ENCODE measurements around the gene BTBD19. TPM values are rescaled to one million over a fixed set of nuclear protein-coding genes. Genes with fewer than 3 reads are reported as not detected.

BTBD19 gene
- total and polyA plus RNA-seq, 9 of the 15 experiments (the other 6 are each of a cell fraction or from before 2014, with no cell fraction given): 0.22 to 2.0 (median 0.95) TPM

DNA sequence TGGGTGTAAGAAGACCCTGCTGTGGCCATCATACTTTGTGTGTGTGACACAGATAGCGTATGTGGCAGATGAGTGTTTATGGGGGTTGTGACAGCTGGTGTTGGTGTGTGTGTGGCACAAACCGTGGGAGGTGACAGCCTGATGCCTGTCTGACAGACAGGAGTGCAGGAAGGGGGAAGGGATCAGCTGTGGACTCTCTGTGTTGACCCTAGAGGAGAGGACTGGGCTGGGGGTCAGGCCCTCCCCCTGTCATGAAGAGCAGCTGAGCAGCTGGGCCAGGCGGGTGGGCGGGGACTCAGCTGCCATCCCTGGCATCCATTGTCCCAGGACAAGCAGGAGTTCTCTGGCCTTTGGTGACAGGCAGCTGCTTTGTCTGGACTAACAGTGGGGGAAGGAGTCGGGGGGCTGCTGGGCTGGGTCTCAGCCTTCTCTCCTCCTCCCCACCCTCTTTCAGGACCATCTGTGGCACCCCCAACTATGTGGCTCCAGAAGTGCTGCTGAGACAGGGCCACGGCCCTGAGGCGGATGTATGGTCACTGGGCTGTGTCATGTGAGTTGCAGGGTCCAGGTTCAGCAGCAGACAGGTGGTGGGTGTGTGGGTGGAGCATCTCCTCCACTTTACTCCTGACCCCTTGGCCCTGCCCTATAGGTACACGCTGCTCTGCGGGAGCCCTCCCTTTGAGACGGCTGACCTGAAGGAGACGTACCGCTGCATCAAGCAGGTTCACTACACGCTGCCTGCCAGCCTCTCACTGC, 5.8 kb upstream of the BTBD19 start (continued):
- TF ChIP-seq, protein P1, sequence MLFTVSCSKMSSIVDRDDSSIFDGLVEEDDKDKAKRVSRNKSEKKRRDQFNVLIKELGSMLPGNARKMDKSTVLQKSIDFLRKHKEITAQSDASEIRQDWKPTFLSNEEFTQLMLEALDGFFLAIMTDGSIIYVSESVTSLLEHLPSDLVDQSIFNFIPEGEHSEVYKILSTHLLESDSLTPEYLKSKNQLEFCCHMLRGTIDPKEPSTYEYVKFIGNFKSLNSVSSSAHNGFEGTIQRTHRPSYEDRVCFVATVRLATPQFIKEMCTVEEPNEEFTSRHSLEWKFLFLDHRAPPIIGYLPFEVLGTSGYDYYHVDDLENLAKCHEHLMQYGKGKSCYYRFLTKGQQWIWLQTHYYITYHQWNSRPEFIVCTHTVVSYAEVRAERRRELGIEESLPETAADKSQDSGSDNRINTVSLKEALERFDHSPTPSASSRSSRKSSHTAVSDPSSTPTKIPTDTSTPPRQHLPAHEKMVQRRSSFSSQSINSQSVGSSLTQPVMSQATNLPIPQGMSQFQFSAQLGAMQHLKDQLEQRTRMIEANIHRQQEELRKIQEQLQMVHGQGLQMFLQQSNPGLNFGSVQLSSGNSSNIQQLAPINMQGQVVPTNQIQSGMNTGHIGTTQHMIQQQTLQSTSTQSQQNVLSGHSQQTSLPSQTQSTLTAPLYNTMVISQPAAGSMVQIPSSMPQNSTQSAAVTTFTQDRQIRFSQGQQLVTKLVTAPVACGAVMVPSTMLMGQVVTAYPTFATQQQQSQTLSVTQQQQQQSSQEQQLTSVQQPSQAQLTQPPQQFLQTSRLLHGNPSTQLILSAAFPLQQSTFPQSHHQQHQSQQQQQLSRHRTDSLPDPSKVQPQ (CRISPR knock-in tag; IDR thresholded peaks at IDR 0.05; ENCODE audit: borderline replicate concordance): no peak
- TF ChIP-seq LCOR (CRISPR knock-in tag; IDR thresholded peaks at IDR 0.05): no peak
- TF ChIP-seq ZBTB33 (CRISPR knock-in tag; IDR thresholded peaks at IDR 0.05): no peak
- no peak for TF ChIP-seq U2AF1 (optimal IDR thresholded peaks at IDR 0.05; ENCODE audit: low read depth, low read length)
- TF ChIP-seq MGA (IDR thresholded peaks at IDR 0.05): no peak
- TF ChIP-seq DDX20 (tag; IDR thresholded peaks at IDR 0.05; ENCODE audit: low read depth): no peak

Measured in K562 (cell line).